ENCODE results near the gene MCF2L2.

GRCh38 chr3:183360971-183361624 lies 67.3 kb downstream of the MCF2L2 start:
- TF ChIP-seq CTCF (IDR thresholded peaks at IDR 0.05) (no peak), POLR2A (IDR thresholded peaks at IDR 0.05) (no peak)

Data from thyroid gland (tissue), 4 donors.